Ishikawa (cell line): Measurements from ENCODE around the gene NEK10.

Experiments used
- CREB1 ChIP-seq: IDR thresholded peaks from 2 replicates; pipeline ENCODE4 v1.6.1; 2012; ENCODE audit warnings: low read depth
- EP300 ChIP-seq: IDR thresholded peaks from 2 replicates; pipeline ENCODE4 v1.6.1; 2012; ENCODE audit warnings: borderline replicate concordance
- FOXM1 ChIP-seq: IDR thresholded peaks from 2 replicates; pipeline ENCODE4 v1.6.1; 2012; ENCODE audit warnings: low read depth, borderline replicate concordance
- NFIC ChIP-seq: IDR thresholded peaks from 2 replicates; pipeline ENCODE4 v1.6.1; 2012
- RAD21 ChIP-seq: IDR thresholded peaks from 2 replicates; pipeline ENCODE4 v1.6.1; 2012; ENCODE audit warnings: low read depth
- TAF1 ChIP-seq: IDR thresholded peaks from 2 replicates; pipeline ENCODE4 v1.6.1; 2012; ENCODE audit warnings: low read depth, mild to moderate bottlenecking
- TCF12 ChIP-seq: IDR thresholded peaks from 2 replicates; pipeline ENCODE4 v1.6.1; 2012; ENCODE audit warnings: low read depth
- TEAD4 ChIP-seq: IDR thresholded peaks from 2 replicates; pipeline ENCODE4 v1.6.1; 2012
- YY1 ChIP-seq: IDR thresholded peaks from 2 replicates; pipeline ENCODE4 v1.6.1; 2012; ENCODE audit warnings: low read depth
- ZBTB7A ChIP-seq: IDR thresholded peaks from 2 replicates; pipeline ENCODE4 v1.6.1; 2012; ENCODE audit warnings: low read depth
- TF ChIP-seq, protein P1 (sequence below): IDR thresholded peaks from 2 replicates; pipeline ENCODE4 v1.6.1; 2012; ENCODE audit warnings: low read depth, mild to moderate bottlenecking
- TF ChIP-seq, protein P2 (sequence below): IDR thresholded peaks from 2 replicates; pipeline ENCODE4 v1.6.1; 2012
- TF ChIP-seq, protein P3 (sequence below): IDR thresholded peaks from 2 replicates; pipeline ENCODE4 v1.6.1; 2012

DNA sequence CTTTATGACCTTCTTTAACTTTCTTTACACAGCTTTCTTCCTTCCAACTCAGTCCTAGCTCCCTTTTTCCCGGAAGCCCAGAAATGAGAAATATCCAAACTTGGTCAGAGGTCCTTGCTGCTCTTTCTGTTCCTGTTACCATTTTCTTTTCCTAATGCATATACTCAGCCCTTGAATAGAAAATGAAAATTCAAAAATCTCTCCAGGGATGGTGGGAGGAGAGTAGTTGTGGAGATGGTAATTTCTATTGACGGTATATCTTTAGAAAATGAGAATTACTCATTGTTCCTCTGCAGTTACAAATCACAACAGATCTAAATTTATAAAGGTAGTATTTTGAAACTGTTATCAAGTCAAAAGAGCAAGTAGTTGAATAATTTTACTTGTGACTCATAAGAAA is 255.1 kb downstream of the NEK10 start:
- TF ChIP-seq EP300 (no peak), ZBTB7A (no peak), TAF1 (no peak), CREB1 (no peak), YY1 (no peak), TEAD4 (no peak), FOXM1 (no peak), NFIC (no peak), RAD21 (no peak), TCF12 (no peak)
- TF ChIP-seq, protein P1, sequence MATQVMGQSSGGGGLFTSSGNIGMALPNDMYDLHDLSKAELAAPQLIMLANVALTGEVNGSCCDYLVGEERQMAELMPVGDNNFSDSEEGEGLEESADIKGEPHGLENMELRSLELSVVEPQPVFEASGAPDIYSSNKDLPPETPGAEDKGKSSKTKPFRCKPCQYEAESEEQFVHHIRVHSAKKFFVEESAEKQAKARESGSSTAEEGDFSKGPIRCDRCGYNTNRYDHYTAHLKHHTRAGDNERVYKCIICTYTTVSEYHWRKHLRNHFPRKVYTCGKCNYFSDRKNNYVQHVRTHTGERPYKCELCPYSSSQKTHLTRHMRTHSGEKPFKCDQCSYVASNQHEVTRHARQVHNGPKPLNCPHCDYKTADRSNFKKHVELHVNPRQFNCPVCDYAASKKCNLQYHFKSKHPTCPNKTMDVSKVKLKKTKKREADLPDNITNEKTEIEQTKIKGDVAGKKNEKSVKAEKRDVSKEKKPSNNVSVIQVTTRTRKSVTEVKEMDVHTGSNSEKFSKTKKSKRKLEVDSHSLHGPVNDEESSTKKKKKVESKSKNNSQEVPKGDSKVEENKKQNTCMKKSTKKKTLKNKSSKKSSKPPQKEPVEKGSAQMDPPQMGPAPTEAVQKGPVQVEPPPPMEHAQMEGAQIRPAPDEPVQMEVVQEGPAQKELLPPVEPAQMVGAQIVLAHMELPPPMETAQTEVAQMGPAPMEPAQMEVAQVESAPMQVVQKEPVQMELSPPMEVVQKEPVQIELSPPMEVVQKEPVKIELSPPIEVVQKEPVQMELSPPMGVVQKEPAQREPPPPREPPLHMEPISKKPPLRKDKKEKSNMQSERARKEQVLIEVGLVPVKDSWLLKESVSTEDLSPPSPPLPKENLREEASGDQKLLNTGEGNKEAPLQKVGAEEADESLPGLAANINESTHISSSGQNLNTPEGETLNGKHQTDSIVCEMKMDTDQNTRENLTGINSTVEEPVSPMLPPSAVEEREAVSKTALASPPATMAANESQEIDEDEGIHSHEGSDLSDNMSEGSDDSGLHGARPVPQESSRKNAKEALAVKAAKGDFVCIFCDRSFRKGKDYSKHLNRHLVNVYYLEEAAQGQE, result no peak
- TF ChIP-seq, protein P2, sequence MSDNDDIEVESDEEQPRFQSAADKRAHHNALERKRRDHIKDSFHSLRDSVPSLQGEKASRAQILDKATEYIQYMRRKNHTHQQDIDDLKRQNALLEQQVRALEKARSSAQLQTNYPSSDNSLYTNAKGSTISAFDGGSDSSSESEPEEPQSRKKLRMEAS, result no peak
- TF ChIP-seq, protein P3, sequence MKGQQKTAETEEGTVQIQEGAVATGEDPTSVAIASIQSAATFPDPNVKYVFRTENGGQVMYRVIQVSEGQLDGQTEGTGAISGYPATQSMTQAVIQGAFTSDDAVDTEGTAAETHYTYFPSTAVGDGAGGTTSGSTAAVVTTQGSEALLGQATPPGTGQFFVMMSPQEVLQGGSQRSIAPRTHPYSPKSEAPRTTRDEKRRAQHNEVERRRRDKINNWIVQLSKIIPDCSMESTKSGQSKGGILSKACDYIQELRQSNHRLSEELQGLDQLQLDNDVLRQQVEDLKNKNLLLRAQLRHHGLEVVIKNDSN, result no peak
